EH (cell line): ENCODE results near the gene OR56B1.
A peak's percentile ranks its signal among the peaks of the same experiment; 100 is the strongest.

ENCODE experiments used
- DNase-seq: peaks from one replicate; pipeline ENCODE4 v3.0.0-alpha.2; 2015; ENCODE audit warnings: low read depth

OR56B1 gene

GRCh38 chr11:5727691-5728090, 8.6 kb upstream of the OR56B1 start:
- no peak for DNase-seq

- DNase-seq, result peak; percentile 13
Observed at GRCh38 chr11:5737091-5737490, 843 bp downstream of the OR56B1 start.

- no peak for DNase-seq
Observed at GRCh38 chr11:5737670-5738392, 1.6 kb downstream of the OR56B1 start.

GRCh38 chr11:5738431-5738830, 2.2 kb downstream of the OR56B1 start:
- no peak for DNase-seq

GRCh38 chr11:5746614-5747013, 10.4 kb downstream of the OR56B1 start:
- no peak for DNase-seq

GRCh38 chr11:5749836-5750235, 13.6 kb downstream of the OR56B1 start:
- DNase-seq, result no peak

GRCh38 chr11:5753943-5754342, 17.7 kb downstream of the OR56B1 start, which contains the start of gene OR52N4:
Gene OR52N4, plus strand, starts transcription at chr11:5754243. Its CDS starts 498 bp downstream, at chr11:5754741.
- no peak for DNase-seq

GRCh38 chr11:5767056-5767455, 30.8 kb downstream of the OR56B1 start:
- no peak for DNase-seq

GRCh38 chr11:5783255-5783654, 47.0 kb downstream of the OR56B1 start, which contains the start of gene OR52N5:
Gene OR52N5, minus strand, starts transcription at chr11:5783355. Its CDS starts 4,721 bp downstream, at chr11:5778634.
- no peak for DNase-seq
